ENCODE results near the gene LCE3C.

The LCE3C gene

GRCh38 chr1:152630596-152630995 lies 30.6 kb downstream of the LCE3C start:
- no peak for TF ChIP-seq CTCF (IDR thresholded peaks at IDR 0.05; ENCODE audit: extremely low read depth, missing control alignments)

GRCh38 chr1:152640351-152640750 lies 40.3 kb downstream of the LCE3C start:
- TF ChIP-seq CTCF (IDR thresholded peaks at IDR 0.05; ENCODE audit: extremely low read depth, missing control alignments), result no peak
- no peak for DNase-seq (ENCODE audit: low spot score)

More at GRCh38 chr1:152630596-152630995, 30.6 kb downstream of the LCE3C start:
- DNase-seq (ENCODE audit: low spot score), result no peak

- TF ChIP-seq CTCF (IDR thresholded peaks at IDR 0.05; ENCODE audit: extremely low read depth, missing control alignments), result no peak
- no peak for DNase-seq (ENCODE audit: low spot score)
Measured at GRCh38 chr1:152643945-152644344, 43.9 kb downstream of the LCE3C start.

GRCh38 chr1:152645146-152645545 lies 45.1 kb downstream of the LCE3C start:
- DNase-seq (ENCODE audit: low spot score), result no peak
- no peak for TF ChIP-seq CTCF (IDR thresholded peaks at IDR 0.05; ENCODE audit: extremely low read depth, missing control alignments)

GRCh38 chr1:152646656-152647055 lies 46.6 kb downstream of the LCE3C start:
- no peak for TF ChIP-seq CTCF (IDR thresholded peaks at IDR 0.05; ENCODE audit: extremely low read depth, missing control alignments)
- no peak for DNase-seq (ENCODE audit: low spot score)

Measured in GM20000 (cell line).